Smooth muscle cell (in vitro differentiated cells): ENCODE data around the gene HFE. TPM values are rescaled to one million over a fixed set of nuclear protein-coding genes. Genes with fewer than 3 reads are reported as not detected.

Source experiments
- DNase-seq: peaks from one replicate; lab custom pipeline; 2025; ENCODE audit not compliant: unreplicated experiment; lab: John Stamatoyannopoulos, UW
- H2AFZ ChIP-seq: fragments of 200-600 bp; sonication (generic); 2 replicates; pipeline ENCODE4 v1.6.0; 2016; ENCODE audit warnings: antibody characterized with exemption, low read depth, mild to moderate bottlenecking
- H3F3A ChIP-seq: fragments of 200-600 bp; sonication (generic); 2 replicates; pipeline ENCODE4 v1.6.0; 2017; ENCODE audit warnings: antibody characterized with exemption, low read depth
- H3K27ac ChIP-seq: fragments of 200-600 bp; sonication (generic); 2 replicates; pipeline ENCODE4 v1.5.1; 2016; ENCODE audit warnings: low read depth, mild to moderate bottlenecking
- H3K27me3 ChIP-seq: fragments of 200-600 bp; sonication (generic); 2 replicates; pipeline ENCODE4 v1.6.1; 2016; ENCODE audit warnings: low read depth, mild to moderate bottlenecking
- H3K36me3 ChIP-seq: fragments of 200-600 bp; sonication (generic); 2 replicates; pipeline ENCODE4 v1.5.1; 2016; ENCODE audit warnings: low read depth
- H3K4me1 ChIP-seq: fragments of 200-600 bp; sonication (generic); 2 replicates; pipeline ENCODE4 v1.5.1; 2016; ENCODE audit warnings: low read depth
- H3K4me2 ChIP-seq: fragments of 200-600 bp; sonication (generic); 2 replicates; pipeline ENCODE4 v1.6.0; 2016; ENCODE audit warnings: mild to moderate bottlenecking
- H3K4me3 ChIP-seq: fragments of 200-600 bp; sonication (generic); 2 replicates; pipeline ENCODE4 v1.5.1; 2016; ENCODE audit warnings: mild to moderate bottlenecking
- H3K79me2 ChIP-seq: fragments of 200-600 bp; sonication (generic); 2 replicates; pipeline ENCODE4 v1.6.0; 2016; ENCODE audit warnings: low read depth, mild to moderate bottlenecking
- H3K9ac ChIP-seq: fragments of 200-600 bp; sonication (generic); 2 replicates; pipeline ENCODE4 v1.6.0; 2016; ENCODE audit warnings: low read depth
- H3K9me3 ChIP-seq: fragments of 200-600 bp; sonication (generic); replicated peaks from 2 replicates; pipeline ENCODE4 v1.5.1; 2016; ENCODE audit warnings: low read depth
- H4K20me1 ChIP-seq: fragments of 200-600 bp; sonication (generic); 2 replicates; pipeline ENCODE4 v1.6.0; 2016; ENCODE audit warnings: low read depth
- CTCF ChIP-seq: fragments of 200-600 bp; sonication (generic); IDR thresholded peaks from 2 replicates; pipeline ENCODE4 v1.5.1; 2017; ENCODE audit warnings: borderline replicate concordance, mild to moderate bottlenecking, antibody characterized with exemption; ENCODE audit not compliant: insufficient read depth, poor library complexity, severe bottlenecking
- WGBS: methylation state at CpG from one replicate; pipeline ENCODE4 v1.1.7; 2016; ENCODE audit warnings: low lambda C conversion rate; 5-methylcytosine and 5-hydroxymethylcytosine counted together
- polyA plus RNA-seq: library from polyadenylated mRNA; unstranded; fragments of >200 nt; fragmentation: Nextera tagmentation; extraction: Ambion mirVana; gene quantifications from 2 replicates; pipeline ENCODE4 v1.2.1, GENCODE V29; 2016
- total RNA-seq: library from RNA; depleted of rRNA; stranded (reverse); fragments of >200 nt; gene quantifications from 2 replicates; pipeline ENCODE4 v1.2.3, GENCODE V29; 2014

Gene HFE
- total and polyA plus RNA-seq, 2 experiments from 2014 or later, result 2.1 to 4.9 TPM

- Histone ChIP-seq H4K20me1 (no peaks in the 10 kb centered on the region), H2AFZ (peak overlapping the region; percentile 17), H3K4me3 (peak overlapping the region; percentile 59), H3K27me3 (no peaks in the 10 kb centered on the region), H3K9me3 (no peaks in the 10 kb centered on the region), H3F3A (peaks cover 12% of the 10 kb centered on the region), H3K36me3 (no peaks in the 10 kb centered on the region), H3K27ac (peak overlapping the region; percentile 94), H3K4me2 (peak overlapping the region; percentile 90), H3K4me1 (peaks cover 8% of the 10 kb centered on the region), H3K9ac (peak overlapping the region; percentile 73), H3K79me2 (no peaks in the 10 kb centered on the region)
- WGBS, result 3% methylated on average over 9 of the region's 9 CpGs
- TF ChIP-seq CTCF, result no peak
- DNase-seq, result no peak
These were observed 16.0 kb downstream of the HFE start for GRCh38 chr6:26103141-26103769.

GRCh38 chr6:26103770-26104456 lies 16.7 kb downstream of the HFE start:
- Histone ChIP-seq H3K9me3 (no peaks in the 10 kb centered on the region), H3F3A (peaks cover 12% of the 10 kb centered on the region), H3K4me3 (peak overlapping the region; percentile 59), H3K4me1 (peaks cover 8% of the 10 kb centered on the region), H3K27ac (peak overlapping the region; percentile 94), H3K9ac (peak overlapping the region; percentile 19), H2AFZ (peak overlapping the region; percentile 24), H3K4me2 (peak overlapping the region; percentile 90), H4K20me1 (no peaks in the 10 kb centered on the region), H3K36me3 (no peaks in the 10 kb centered on the region), H3K79me2 (no peaks in the 10 kb centered on the region), H3K27me3 (no peaks in the 10 kb centered on the region)
- peak; percentile 32 for DNase-seq
- TF ChIP-seq CTCF, result peak; percentile 46
- WGBS, result under 1% methylated on average over 39 of the region's 39 CpGs

GRCh38 chr6:26104457-26105108 lies 17.4 kb downstream of the HFE start:
- H3K4me1 ChIP-seq, result peaks cover 8% of the 10 kb centered on the region
- peak overlapping the region; percentile 90 for H3K4me2 ChIP-seq
- no peaks in the 10 kb centered on the region for H3K79me2 ChIP-seq
- peak overlapping the region; percentile 24 for H2AFZ ChIP-seq
- TF ChIP-seq CTCF, result no peak
- H3K9me3 ChIP-seq, result no peaks in the 10 kb centered on the region
- H3K27me3 ChIP-seq, result no peaks in the 10 kb centered on the region
- H3K27ac ChIP-seq, result peak overlapping the region; percentile 94
- 68% methylated on average over 22 of the region's 22 CpGs for WGBS
- no peaks in the 10 kb centered on the region for H3K36me3 ChIP-seq
- DNase-seq, result no peak
- H3K9ac ChIP-seq, result no peak overlapping the region
- no peaks in the 10 kb centered on the region for H4K20me1 ChIP-seq
- peaks cover 12% of the 10 kb centered on the region for H3F3A ChIP-seq
- H3K4me3 ChIP-seq, result peak overlapping the region; percentile 59
